GM10266 (cell line): ENCODE results near the gene GALNT10.

Source experiments
- DNase-seq: peaks from one replicate; pipeline ENCODE4 v3.0.0; 2012; ENCODE audit errors: extremely low spot score
- TF ChIP-seq, protein P1 (sequence below): IDR thresholded peaks from 2 replicates; pipeline ENCODE4 v1.5.1; 2012; ENCODE audit warnings: mild to moderate bottlenecking, low read depth; ENCODE audit not compliant: control insufficient read depth, insufficient read depth; ENCODE audit errors: missing control alignments

GALNT10 gene

GRCh38 chr5:154466147-154466546, 275.6 kb downstream of the GALNT10 start:
- no peak for DNase-seq
- TF ChIP-seq, protein P1, sequence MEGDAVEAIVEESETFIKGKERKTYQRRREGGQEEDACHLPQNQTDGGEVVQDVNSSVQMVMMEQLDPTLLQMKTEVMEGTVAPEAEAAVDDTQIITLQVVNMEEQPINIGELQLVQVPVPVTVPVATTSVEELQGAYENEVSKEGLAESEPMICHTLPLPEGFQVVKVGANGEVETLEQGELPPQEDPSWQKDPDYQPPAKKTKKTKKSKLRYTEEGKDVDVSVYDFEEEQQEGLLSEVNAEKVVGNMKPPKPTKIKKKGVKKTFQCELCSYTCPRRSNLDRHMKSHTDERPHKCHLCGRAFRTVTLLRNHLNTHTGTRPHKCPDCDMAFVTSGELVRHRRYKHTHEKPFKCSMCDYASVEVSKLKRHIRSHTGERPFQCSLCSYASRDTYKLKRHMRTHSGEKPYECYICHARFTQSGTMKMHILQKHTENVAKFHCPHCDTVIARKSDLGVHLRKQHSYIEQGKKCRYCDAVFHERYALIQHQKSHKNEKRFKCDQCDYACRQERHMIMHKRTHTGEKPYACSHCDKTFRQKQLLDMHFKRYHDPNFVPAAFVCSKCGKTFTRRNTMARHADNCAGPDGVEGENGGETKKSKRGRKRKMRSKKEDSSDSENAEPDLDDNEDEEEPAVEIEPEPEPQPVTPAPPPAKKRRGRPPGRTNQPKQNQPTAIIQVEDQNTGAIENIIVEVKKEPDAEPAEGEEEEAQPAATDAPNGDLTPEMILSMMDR = no peak

DNA sequence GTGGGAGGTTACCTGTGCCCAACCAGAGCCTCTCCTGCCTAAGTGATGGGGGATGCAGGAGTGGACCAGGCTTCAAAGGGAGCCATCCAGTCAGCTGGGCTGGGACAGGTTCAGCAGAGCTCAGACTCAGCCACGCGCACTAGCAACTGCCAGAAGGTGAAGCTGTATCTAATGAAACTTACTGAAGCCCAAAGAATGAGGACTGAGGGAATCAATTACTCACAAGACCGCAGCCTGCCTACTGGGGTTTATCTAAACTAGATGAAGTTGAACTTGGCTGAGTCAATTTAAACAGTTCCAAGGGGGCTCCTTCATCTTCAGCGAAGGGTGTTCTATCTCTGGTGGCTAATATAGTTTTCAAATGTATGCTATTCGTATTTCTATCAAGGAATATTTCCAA, 276.1 kb downstream of the GALNT10 start:
- TF ChIP-seq, protein P1 = no peak
- no peak for DNase-seq

GRCh38 chr5:154467655-154468354, 277.3 kb downstream of the GALNT10 start:
- peak; percentile 83 for DNase-seq

GRCh38 chr5:154470137-154470536, 279.6 kb downstream of the GALNT10 start:
- DNase-seq = no peak
- TF ChIP-seq, protein P1 = no peak

More at GRCh38 chr5:154467655-154468354, 277.3 kb downstream of the GALNT10 start:
- TF ChIP-seq, protein P1 = peak; percentile 92
